Liver (tissue), 9 donors: ENCODE data around the gene ADRM1. TPM values are rescaled to one million over a fixed set of nuclear protein-coding genes. Genes with fewer than 3 reads are reported as not detected.

Source experiments
- DNase-seq: peaks from one replicate; pipeline ENCODE4 v3.0.0-alpha.2; 2017; ENCODE audit warnings: low spot score
- H3K27ac ChIP-seq, 2 donors: one replicate each; pipeline ENCODE4 v1.7.0; 2013; ENCODE audit warnings: inconsistent platforms in 2 of 2, low read length in 2 of 2, control low read depth in 1 of 2, low read depth in 1 of 2, mild to moderate bottlenecking in 1 of 2
- H3K27me3 ChIP-seq, 4 donors: one replicate each; pipeline versions ENCODE4 v1.6.1 to v1.7.0; 2013; ENCODE audit warnings: low read length in 3 of 4, inconsistent platforms in 1 of 4, mild to moderate bottlenecking in 1 of 4, moderate library complexity in 1 of 4; ENCODE audit not compliant: control insufficient read depth in 4 of 4, insufficient read depth in 4 of 4
- H3K36me3 ChIP-seq, 4 donors: one replicate each; pipeline versions ENCODE4 v1.6.1 to v1.7.0; 2013; ENCODE audit warnings: low read length in 3 of 4, mild to moderate bottlenecking in 3 of 4, low read depth in 1 of 4, moderate library complexity in 1 of 4; ENCODE audit not compliant: control insufficient read depth in 4 of 4, insufficient read depth in 3 of 4
- H3K4me1 ChIP-seq, 4 donors: one replicate each; pipeline versions ENCODE4 v1.6.1 to v1.7.0; 2013; ENCODE audit warnings: low read length in 3 of 4, mild to moderate bottlenecking in 3 of 4, moderate library complexity in 1 of 4; ENCODE audit not compliant: control insufficient read depth in 4 of 4, insufficient read depth in 4 of 4
- H3K4me3 ChIP-seq, 3 donors: one replicate each; pipeline versions ENCODE4 v1.6.1 to v1.7.0; 2013; ENCODE audit warnings: low read length in 3 of 3, control low read depth in 1 of 3, low read depth in 1 of 3, mild to moderate bottlenecking in 1 of 3
- H3K9ac ChIP-seq, 2 donors: one replicate each; pipeline ENCODE4 v1.7.0; 2013; ENCODE audit warnings: low read length in 2 of 2, mild to moderate bottlenecking in 2 of 2, moderate library complexity in 2 of 2, control low read depth in 1 of 2, low read depth in 1 of 2
- H3K9me3 ChIP-seq, 4 donors: one replicate each; pipeline versions ENCODE4 v1.6.1 to v1.7.0; 2013; ENCODE audit warnings: low read length in 3 of 4; ENCODE audit not compliant: control insufficient read depth in 4 of 4
- CTCF ChIP-seq: fragments of 150-350 bp; IDR thresholded peaks from 2 replicates; pipeline ENCODE4 v1.5.1; 2017; ENCODE audit warnings: improper control_type of control experiment, low read depth, low read length; ENCODE audit not compliant: missing input control
- EGR1 ChIP-seq, 2 donors: IDR thresholded peaks; 2 replicates each; pipeline ENCODE4 v1.6.1; 2016 to 2018; ENCODE audit warnings: antibody characterized with exemption in 2 of 2, low read depth in 2 of 2
- FOXA1 ChIP-seq: IDR thresholded peaks from 2 replicates; pipeline ENCODE4 v1.6.1; 2016; ENCODE audit warnings: antibody characterized with exemption
- FOXA2 ChIP-seq: IDR thresholded peaks from 2 replicates; pipeline ENCODE4 v1.6.1; 2016; ENCODE audit warnings: antibody characterized with exemption
- GABPA ChIP-seq, 2 donors: IDR thresholded peaks in 1 of 2; conservative IDR thresholded peaks in 1 of 2; 2 replicates each; pipeline ENCODE4 v1.6.1; 2016; ENCODE audit warnings: antibody characterized with exemption in 2 of 2, mild to moderate bottlenecking in 1 of 2, moderate library complexity in 1 of 2
- HNF4G ChIP-seq: IDR thresholded peaks from 2 replicates; pipeline ENCODE4 v1.6.1; 2016; ENCODE audit warnings: antibody characterized with exemption
- JUND ChIP-seq, 2 donors: IDR thresholded peaks; 2 replicates each; pipeline ENCODE4 v1.6.1; 2016; ENCODE audit warnings: antibody characterized with exemption in 2 of 2
- MAX ChIP-seq: IDR thresholded peaks from 2 replicates; pipeline ENCODE4 v1.6.1; 2016; ENCODE audit warnings: antibody characterized with exemption
- NR2F2 ChIP-seq: IDR thresholded peaks from 2 replicates; pipeline ENCODE4 v1.6.1; 2016; ENCODE audit warnings: antibody characterized with exemption
- RAD21 ChIP-seq, 2 donors: IDR thresholded peaks; 2 replicates each; pipeline ENCODE4 v1.6.1; 2016; ENCODE audit warnings: antibody characterized with exemption in 2 of 2, mild to moderate bottlenecking in 2 of 2
- RXRA ChIP-seq, 2 donors: IDR thresholded peaks; 2 replicates each; pipeline ENCODE4 v1.6.1; 2017 to 2018; ENCODE audit warnings: antibody characterized with exemption in 2 of 2, mild to moderate bottlenecking in 1 of 2
- SP1 ChIP-seq: IDR thresholded peaks from 2 replicates; pipeline ENCODE4 v1.6.1; 2018; ENCODE audit warnings: antibody characterized with exemption, mild to moderate bottlenecking
- TAF1 ChIP-seq: conservative IDR thresholded peaks from 2 replicates; pipeline ENCODE4 v1.6.1; 2016; ENCODE audit warnings: antibody characterized with exemption, mild to moderate bottlenecking
- YY1 ChIP-seq: IDR thresholded peaks from 2 replicates; pipeline ENCODE4 v1.6.1; 2016; ENCODE audit warnings: antibody characterized with exemption, mild to moderate bottlenecking
- WGBS: extraction: QIAGEN DNeasy Blood & Tissue Kit; methylation state at CpG from one replicate; pipeline ENCODE4 v1.1.7; 2013; 5-methylcytosine and 5-hydroxymethylcytosine counted together
- polyA plus RNA-seq, 2 donors: library from polyadenylated mRNA; stranded (reverse) in 1 of 2; unstranded in 1 of 2; fragments of 200-250 nt in 1 of 2; fragments of >200 nt in 1 of 2; fragmentation: Nextera tagmentation in 1 of 2; extraction: Ambion mirVana in 1 of 2; gene quantifications; one replicate each; pipeline versions ENCODE4 v1.2.1 to v1.2.3, GENCODE V29; 2013 to 2015
- total RNA-seq, 2 donors: library from RNA; depleted of rRNA; stranded (reverse); fragments of >200 nt; gene quantifications; one replicate each; pipeline ENCODE4 v1.2.3, GENCODE V29; 2014
- TF ChIP-seq, protein P1 (sequence below): IDR thresholded peaks from 2 replicates; pipeline ENCODE4 v1.6.1; 2016; ENCODE audit warnings: antibody characterized with exemption
- TF ChIP-seq, protein P2 (sequence below): IDR thresholded peaks from 2 replicates; pipeline ENCODE4 v1.6.1; 2016; ENCODE audit warnings: antibody characterized with exemption, mild to moderate bottlenecking
- TF ChIP-seq, protein P3 (sequence below): IDR thresholded peaks from 2 replicates; pipeline ENCODE4 v1.6.1; 2016; ENCODE audit warnings: antibody characterized with exemption
- donor health status: healthy.
- donor health status: healthy.
- donor health status: healthy.
- donor health status: healthy.
- donor health status: healthy.

The ADRM1 gene
- total and polyA plus RNA-seq, 4 donors: 45.3 to 91.0 (median 77.3) TPM

- Histone ChIP-seq H3K4me1 (peaks cover 56 to 85% (median 70%) of the 10 kb centered on the region in 4 donors), H3K9me3 (no peaks in the 10 kb centered on the region), H3K9ac (no peak overlapping the region), H3K27ac (peak overlapping the region; percentile 82 to 86), H3K27me3 (no peaks in the 10 kb centered on the region), H3K36me3 (peaks cover 0 to 2% (median 0%) of the 10 kb centered on the region in 4 donors), H3K4me3 (no peak overlapping the region)
- 45% methylated on average over 25 of the region's 25 CpGs for WGBS
- no peak for TF ChIP-seq FOXA1
- TF ChIP-seq, protein P1, sequence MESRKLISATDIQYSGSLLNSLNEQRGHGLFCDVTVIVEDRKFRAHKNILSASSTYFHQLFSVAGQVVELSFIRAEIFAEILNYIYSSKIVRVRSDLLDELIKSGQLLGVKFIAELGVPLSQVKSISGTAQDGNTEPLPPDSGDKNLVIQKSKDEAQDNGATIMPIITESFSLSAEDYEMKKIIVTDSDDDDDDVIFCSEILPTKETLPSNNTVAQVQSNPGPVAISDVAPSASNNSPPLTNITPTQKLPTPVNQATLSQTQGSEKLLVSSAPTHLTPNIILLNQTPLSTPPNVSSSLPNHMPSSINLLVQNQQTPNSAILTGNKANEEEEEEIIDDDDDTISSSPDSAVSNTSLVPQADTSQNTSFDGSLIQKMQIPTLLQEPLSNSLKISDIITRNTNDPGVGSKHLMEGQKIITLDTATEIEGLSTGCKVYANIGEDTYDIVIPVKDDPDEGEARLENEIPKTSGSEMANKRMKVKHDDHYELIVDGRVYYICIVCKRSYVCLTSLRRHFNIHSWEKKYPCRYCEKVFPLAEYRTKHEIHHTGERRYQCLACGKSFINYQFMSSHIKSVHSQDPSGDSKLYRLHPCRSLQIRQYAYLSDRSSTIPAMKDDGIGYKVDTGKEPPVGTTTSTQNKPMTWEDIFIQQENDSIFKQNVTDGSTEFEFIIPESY: no peak
- TF ChIP-seq YY1: no peak
- no peak for TF ChIP-seq EGR1 (IDR thresholded peaks at IDR 0.05; ENCODE audit: low read depth in 2 of 2)
- no peak for TF ChIP-seq SP1
- no peak for TF ChIP-seq NR2F2
- TF ChIP-seq FOXA2: no peak
- TF ChIP-seq, protein P2, sequence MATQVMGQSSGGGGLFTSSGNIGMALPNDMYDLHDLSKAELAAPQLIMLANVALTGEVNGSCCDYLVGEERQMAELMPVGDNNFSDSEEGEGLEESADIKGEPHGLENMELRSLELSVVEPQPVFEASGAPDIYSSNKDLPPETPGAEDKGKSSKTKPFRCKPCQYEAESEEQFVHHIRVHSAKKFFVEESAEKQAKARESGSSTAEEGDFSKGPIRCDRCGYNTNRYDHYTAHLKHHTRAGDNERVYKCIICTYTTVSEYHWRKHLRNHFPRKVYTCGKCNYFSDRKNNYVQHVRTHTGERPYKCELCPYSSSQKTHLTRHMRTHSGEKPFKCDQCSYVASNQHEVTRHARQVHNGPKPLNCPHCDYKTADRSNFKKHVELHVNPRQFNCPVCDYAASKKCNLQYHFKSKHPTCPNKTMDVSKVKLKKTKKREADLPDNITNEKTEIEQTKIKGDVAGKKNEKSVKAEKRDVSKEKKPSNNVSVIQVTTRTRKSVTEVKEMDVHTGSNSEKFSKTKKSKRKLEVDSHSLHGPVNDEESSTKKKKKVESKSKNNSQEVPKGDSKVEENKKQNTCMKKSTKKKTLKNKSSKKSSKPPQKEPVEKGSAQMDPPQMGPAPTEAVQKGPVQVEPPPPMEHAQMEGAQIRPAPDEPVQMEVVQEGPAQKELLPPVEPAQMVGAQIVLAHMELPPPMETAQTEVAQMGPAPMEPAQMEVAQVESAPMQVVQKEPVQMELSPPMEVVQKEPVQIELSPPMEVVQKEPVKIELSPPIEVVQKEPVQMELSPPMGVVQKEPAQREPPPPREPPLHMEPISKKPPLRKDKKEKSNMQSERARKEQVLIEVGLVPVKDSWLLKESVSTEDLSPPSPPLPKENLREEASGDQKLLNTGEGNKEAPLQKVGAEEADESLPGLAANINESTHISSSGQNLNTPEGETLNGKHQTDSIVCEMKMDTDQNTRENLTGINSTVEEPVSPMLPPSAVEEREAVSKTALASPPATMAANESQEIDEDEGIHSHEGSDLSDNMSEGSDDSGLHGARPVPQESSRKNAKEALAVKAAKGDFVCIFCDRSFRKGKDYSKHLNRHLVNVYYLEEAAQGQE: no peak
- no peak for TF ChIP-seq CTCF
- TF ChIP-seq, protein P3, sequence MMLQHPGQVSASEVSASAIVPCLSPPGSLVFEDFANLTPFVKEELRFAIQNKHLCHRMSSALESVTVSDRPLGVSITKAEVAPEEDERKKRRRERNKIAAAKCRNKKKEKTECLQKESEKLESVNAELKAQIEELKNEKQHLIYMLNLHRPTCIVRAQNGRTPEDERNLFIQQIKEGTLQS: no peak
- TF ChIP-seq GABPA (IDR thresholded peaks at IDR 0.05 in 1 of 2, conservative IDR thresholded peaks at IDR 0.05 in 1 of 2): no peak
- TF ChIP-seq RAD21 (IDR thresholded peaks at IDR 0.05): no peak
- peak; percentile 85 for DNase-seq
Measured at GRCh38 chr20:62357187-62357667, 54.4 kb downstream of the ADRM1 start.

GRCh38 chr20:62357681-62358080 lies 54.9 kb downstream of the ADRM1 start:
- DNase-seq: no peak
- Histone ChIP-seq H3K27me3 (no peaks in the 10 kb centered on the region), H3K36me3 (peaks cover 0 to 2% (median 0%) of the 10 kb centered on the region in 4 donors), H3K4me3 (no peak overlapping the region), H3K9ac (no peak overlapping the region), H3K9me3 (no peaks in the 10 kb centered on the region), H3K27ac (peak overlapping the region; percentile 82 to 86), H3K4me1 (peaks cover 55 to 85% (median 71%) of the 10 kb centered on the region in 4 donors)
- 71% methylated on average over 7 of the region's 7 CpGs for WGBS
- TF ChIP-seq, protein P3: no peak
- no peak for TF ChIP-seq MAX
- TF ChIP-seq, protein P1: no peak
- TF ChIP-seq TAF1: no peak
- no peak for TF ChIP-seq SP1
- no peak for TF ChIP-seq CTCF
- TF ChIP-seq HNF4G: no peak
- no peak for TF ChIP-seq JUND (IDR thresholded peaks at IDR 0.05)
- TF ChIP-seq YY1: no peak
- no peak for TF ChIP-seq FOXA1
- TF ChIP-seq RXRA (IDR thresholded peaks at IDR 0.05): no peak
- TF ChIP-seq GABPA (IDR thresholded peaks at IDR 0.05 in 1 of 2, conservative IDR thresholded peaks at IDR 0.05 in 1 of 2): no peak
